SK-N-SH (cell line): Measurements from ENCODE around the gene FCGBP. TPM values are rescaled to one million over a fixed set of nuclear protein-coding genes. Genes with fewer than 3 reads are reported as not detected.
A peak's percentile ranks its signal among the peaks of the same experiment; 100 is the strongest.

Experiments used
- CTCF ChIA-PET: fragments of 300-600, 350-600 bp; formaldehyde crosslinking; extraction: SDS; loops from one replicate; lab custom pipeline; 2021; lab: Yijun Ruan, JAX
- POLR2A ChIA-PET: fragments of 350-600 bp; sonication (Branson Sonifier 250); formaldehyde crosslinking; extraction: SDS; loops from one replicate; lab custom pipeline; 2020; ENCODE audit warnings: antibody characterized with exemption, inconsistent platforms; lab: Yijun Ruan, JAX
- DNase-seq: peaks from one replicate; pipeline ENCODE4 v3.0.0; 2012
- H2AFZ ChIP-seq: fragments of 200-600 bp; sonication (generic); 2 replicates; pipeline ENCODE4 v1.8.1; 2016; ENCODE audit warnings: antibody characterized with exemption, mild to moderate bottlenecking, low read depth
- H3F3A ChIP-seq: fragments of 200-600 bp; sonication (generic); replicated peaks from 2 replicates; pipeline ENCODE3; 2016; ENCODE audit warnings: antibody characterized with exemption, mild to moderate bottlenecking; ENCODE audit not compliant: insufficient read depth
- H3K27ac ChIP-seq, 2 experiments: fragments of 200-500 bp in 1 of 2; fragments of 200-600 bp in 1 of 2; sonication (Bioruptor generic) in 1 of 2; sonication (generic), shearing (Covaris generic) in 1 of 2; 2 replicates each; pipeline versions ENCODE4 v1.5.1 to v1.6.1; 2014 to 2016; ENCODE audit warnings: low read depth in 2 of 2, inconsistent platforms in 1 of 2, low read length in 1 of 2, mild to moderate bottlenecking in 1 of 2, mixed read lengths in 1 of 2
- H3K27me3 ChIP-seq: fragments of 200-600 bp; sonication (generic), shearing (Covaris generic); 2 replicates; pipeline ENCODE4 v1.6.1; 2016; ENCODE audit warnings: mixed run types; ENCODE audit not compliant: insufficient read depth
- H3K36me3 ChIP-seq, 2 experiments: fragments of 200-500 bp in 1 of 2; fragments of 200-600 bp in 1 of 2; sonication (Bioruptor generic) in 1 of 2; sonication (generic) in 1 of 2; replicated peaks in 1 of 2; 2 replicates each; pipeline versions ENCODE3 to v1.5.1; 2014 to 2016; ENCODE audit warnings: low read length in 1 of 2, mild to moderate bottlenecking in 1 of 2; ENCODE audit not compliant: insufficient read depth in 2 of 2, control insufficient read depth in 1 of 2
- H3K4me1 ChIP-seq, 2 experiments: fragments of 200-500 bp in 1 of 2; fragments of 200-600 bp in 1 of 2; sonication (Bioruptor generic) in 1 of 2; sonication (generic), shearing (Covaris generic) in 1 of 2; 2 replicates each; pipeline versions ENCODE4 v1.5.1 to v1.6.1; 2014 to 2016; ENCODE audit warnings: low read depth in 1 of 2, low read length in 1 of 2, mixed run types in 1 of 2; ENCODE audit not compliant: insufficient read depth in 2 of 2, control insufficient read depth in 1 of 2
- H3K4me2 ChIP-seq: fragments of 200-600 bp; sonication (generic), shearing (Covaris generic); 2 replicates; pipeline ENCODE4 v1.6.1; 2017; ENCODE audit warnings: mixed run types
- H3K4me3 ChIP-seq, 2 experiments: fragments of 200-500 bp in 1 of 2; fragments of 200-600 bp in 1 of 2; sonication (Bioruptor generic) in 1 of 2; sonication (generic), shearing (Covaris generic) in 1 of 2; 2 replicates each; pipeline versions ENCODE4 v1.5.1 to v1.8.1; 2014 to 2016; ENCODE audit warnings: low read depth in 2 of 2, inconsistent platforms in 1 of 2, low read length in 1 of 2, mild to moderate bottlenecking in 1 of 2, mixed read lengths in 1 of 2, moderate library complexity in 1 of 2
- H3K79me2 ChIP-seq: fragments of 200-600 bp; sonication (generic); 2 replicates; pipeline ENCODE4 v1.8.1; 2017; ENCODE audit warnings: mild to moderate bottlenecking; ENCODE audit not compliant: insufficient read depth
- H3K9ac ChIP-seq: fragments of 200-600 bp; sonication (generic); 2 replicates; pipeline ENCODE4 v1.6.1; 2017; ENCODE audit warnings: mixed run types
- H3K9me2 ChIP-seq: fragments of 200-600 bp; sonication (generic); 2 replicates; pipeline ENCODE4 v1.6.1; 2017; ENCODE audit warnings: mixed run types
- H3K9me3 ChIP-seq: fragments of 200-600 bp; sonication (generic); 2 replicates; pipeline ENCODE4 v1.6.1; 2017; ENCODE audit warnings: mixed run types, mild to moderate bottlenecking, moderate library complexity
- H4K20me1 ChIP-seq: fragments of 200-600 bp; sonication (generic); 2 replicates; pipeline ENCODE4 v1.6.1; 2017; ENCODE audit warnings: mild to moderate bottlenecking, mixed run types; ENCODE audit not compliant: insufficient read depth
- ELF1 ChIP-seq: IDR thresholded peaks from 2 replicates; pipeline ENCODE4 v1.4.0; 2012
- NFIC ChIP-seq: IDR thresholded peaks from 2 replicates; pipeline ENCODE4 v1.4.0; 2012; ENCODE audit warnings: borderline replicate concordance
- RAD21 ChIP-seq: IDR thresholded peaks from 2 replicates; pipeline ENCODE4 v1.6.1; 2012; ENCODE audit warnings: mild to moderate bottlenecking, low read length
- TAF1 ChIP-seq: IDR thresholded peaks from 2 replicates; pipeline ENCODE4 v1.6.1; 2012; ENCODE audit warnings: low read depth, mild to moderate bottlenecking, low read length, moderate library complexity, borderline replicate concordance
- TCF12 ChIP-seq: IDR thresholded peaks from 2 replicates; pipeline ENCODE4 v1.4.0; 2012
- YY1 ChIP-seq: IDR thresholded peaks from 2 replicates; pipeline ENCODE4 v1.4.0; 2012; ENCODE audit warnings: low read depth, mild to moderate bottlenecking
- WGBS: methylation state at CpG from one replicate; pipeline ENCODE4 v1.1.6; 2017; ENCODE audit warnings: low lambda C conversion rate; 5-methylcytosine and 5-hydroxymethylcytosine counted together
- polyA plus RNA-seq, 3 experiments: library from polyadenylated mRNA; depleted of rRNA; stranded (reverse); fragments of >200 nt; gene quantifications; 2 replicates each; pipeline ENCODE4 v1.2.3, GENCODE V29; 2012
- TF ChIP-seq, protein P1 (sequence below): IDR thresholded peaks from 2 replicates; pipeline ENCODE4 v1.4.0; 2012; ENCODE audit warnings: low read depth
- TF ChIP-seq, protein P2 (sequence below): fragments of 150-350 bp; IDR thresholded peaks from 2 replicates; pipeline ENCODE4 v1.6.1; 2016; ENCODE audit warnings: mild to moderate bottlenecking, low read depth, low read length
- TF ChIP-seq, protein P3 (sequence below): IDR thresholded peaks from 2 replicates; pipeline ENCODE4 v1.6.1; 2012; ENCODE audit warnings: mild to moderate bottlenecking, low read depth, low read length, moderate library complexity

The FCGBP gene
- polyA plus RNA-seq, 1 of the 3 experiments (the other 2 are of a cell fraction) = 0.07 TPM

DNA sequence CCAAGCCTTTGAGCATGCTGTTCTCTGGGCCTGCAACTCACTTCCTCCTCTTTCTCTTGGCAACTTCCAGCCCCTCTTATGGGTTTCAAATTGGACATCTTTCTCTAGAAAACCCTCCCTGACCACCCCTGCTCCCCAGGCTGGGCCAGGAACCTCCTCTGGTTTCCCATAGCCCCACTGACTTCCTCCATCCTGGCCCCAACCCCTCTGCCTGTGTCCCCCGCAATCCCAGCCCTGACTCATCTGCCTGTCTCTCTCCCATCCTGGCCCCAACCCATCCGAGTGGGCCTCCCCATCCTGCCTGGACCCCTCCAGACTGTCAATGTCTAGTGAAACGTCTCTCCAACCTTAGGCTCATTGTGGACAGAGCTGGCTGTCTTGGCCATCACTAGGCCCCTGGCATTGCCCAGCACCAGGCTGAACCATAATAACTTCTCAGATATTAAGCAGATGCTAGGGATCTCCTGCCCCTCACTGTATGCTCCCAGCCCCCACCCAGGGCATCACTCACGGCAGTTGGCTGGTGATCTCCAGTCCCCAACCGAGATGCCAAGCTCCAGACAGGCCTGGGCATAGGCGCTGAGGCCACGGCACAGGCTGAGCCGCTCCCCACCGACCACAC is 16.8 kb downstream of the FCGBP start:
- no peak for TF ChIP-seq ELF1
- TF ChIP-seq YY1 = no peak
- TF ChIP-seq NFIC = no peak
- TF ChIP-seq, protein P1, sequence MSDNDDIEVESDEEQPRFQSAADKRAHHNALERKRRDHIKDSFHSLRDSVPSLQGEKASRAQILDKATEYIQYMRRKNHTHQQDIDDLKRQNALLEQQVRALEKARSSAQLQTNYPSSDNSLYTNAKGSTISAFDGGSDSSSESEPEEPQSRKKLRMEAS = no peak
- TF ChIP-seq TCF12 = no peak
- TF ChIP-seq RAD21 = no peak
- TF ChIP-seq, protein P2, sequence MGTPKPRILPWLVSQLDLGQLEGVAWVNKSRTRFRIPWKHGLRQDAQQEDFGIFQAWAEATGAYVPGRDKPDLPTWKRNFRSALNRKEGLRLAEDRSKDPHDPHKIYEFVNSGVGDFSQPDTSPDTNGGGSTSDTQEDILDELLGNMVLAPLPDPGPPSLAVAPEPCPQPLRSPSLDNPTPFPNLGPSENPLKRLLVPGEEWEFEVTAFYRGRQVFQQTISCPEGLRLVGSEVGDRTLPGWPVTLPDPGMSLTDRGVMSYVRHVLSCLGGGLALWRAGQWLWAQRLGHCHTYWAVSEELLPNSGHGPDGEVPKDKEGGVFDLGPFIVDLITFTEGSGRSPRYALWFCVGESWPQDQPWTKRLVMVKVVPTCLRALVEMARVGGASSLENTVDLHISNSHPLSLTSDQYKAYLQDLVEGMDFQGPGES = no peak
- H3K9me3 ChIP-seq = no peaks in the 10 kb centered on the region
- no peak overlapping the region for H3K4me3 ChIP-seq
- no peaks in the 10 kb centered on the region for H3K79me2 ChIP-seq
- H3K4me1 ChIP-seq = no peaks in the 10 kb centered on the region
- H3K9ac ChIP-seq = no peak overlapping the region
- WGBS = 58% methylated on average over 9 of the region's 9 CpGs
- H4K20me1 ChIP-seq = no peaks in the 10 kb centered on the region
- no peak overlapping the region for H2AFZ ChIP-seq
- no peak overlapping the region for H3K27ac ChIP-seq
- no peak for DNase-seq
- ChIA-PET CTCF (no interaction called here), POLR2A (no interaction called here)
- H3F3A ChIP-seq = no peaks in the 10 kb centered on the region
- no peaks in the 10 kb centered on the region for H3K9me2 ChIP-seq
- H3K4me2 ChIP-seq = no peak overlapping the region
- no peaks in the 10 kb centered on the region for H3K36me3 ChIP-seq
- H3K27me3 ChIP-seq = no peaks in the 10 kb centered on the region

DNA sequence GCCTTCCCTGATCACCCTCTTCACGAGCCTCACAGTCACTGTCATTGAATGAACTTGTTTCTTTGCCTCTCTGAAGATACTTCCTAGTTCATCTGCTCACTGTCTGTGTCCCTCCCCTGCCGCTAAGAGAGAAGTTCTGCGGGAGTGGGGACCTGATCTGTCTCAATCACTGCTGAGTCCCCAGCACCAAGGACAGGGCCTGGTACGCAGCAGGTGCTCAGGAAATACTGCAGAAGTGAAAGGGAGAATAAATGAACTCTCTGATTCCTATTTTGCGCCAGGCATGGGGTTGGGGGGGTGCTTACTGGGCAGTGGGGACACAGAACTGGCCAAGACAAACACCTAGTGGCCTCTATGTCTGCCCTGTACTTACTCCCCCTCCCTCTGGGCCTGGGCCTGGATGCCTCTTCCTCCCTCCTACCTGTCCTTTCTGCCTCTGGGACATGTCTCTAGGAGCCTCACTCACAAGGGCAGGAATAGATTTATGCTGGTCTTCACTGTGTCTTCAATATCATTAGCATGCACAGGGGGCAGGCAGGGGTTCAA is 17.5 kb downstream of the FCGBP start:
- POLR2A ChIA-PET = no interaction called here

More for the DNA sequence above, 17.5 kb downstream of the FCGBP start:
- Histone ChIP-seq H3K27me3 (no peaks in the 10 kb centered on the region), H3K9me3 (no peaks in the 10 kb centered on the region), H3K9ac (no peak overlapping the region), H3K27ac (no peak overlapping the region), H2AFZ (no peak overlapping the region), H3K79me2 (no peaks in the 10 kb centered on the region), H3F3A (no peaks in the 10 kb centered on the region), H3K36me3 (no peaks in the 10 kb centered on the region), H3K4me1 (no peaks in the 10 kb centered on the region), H3K9me2 (no peaks in the 10 kb centered on the region), H3K4me2 (no peak overlapping the region), H4K20me1 (no peaks in the 10 kb centered on the region), H3K4me3 (no peak overlapping the region)
- TF ChIP-seq TAF1 = no peak
- TF ChIP-seq, protein P3, sequence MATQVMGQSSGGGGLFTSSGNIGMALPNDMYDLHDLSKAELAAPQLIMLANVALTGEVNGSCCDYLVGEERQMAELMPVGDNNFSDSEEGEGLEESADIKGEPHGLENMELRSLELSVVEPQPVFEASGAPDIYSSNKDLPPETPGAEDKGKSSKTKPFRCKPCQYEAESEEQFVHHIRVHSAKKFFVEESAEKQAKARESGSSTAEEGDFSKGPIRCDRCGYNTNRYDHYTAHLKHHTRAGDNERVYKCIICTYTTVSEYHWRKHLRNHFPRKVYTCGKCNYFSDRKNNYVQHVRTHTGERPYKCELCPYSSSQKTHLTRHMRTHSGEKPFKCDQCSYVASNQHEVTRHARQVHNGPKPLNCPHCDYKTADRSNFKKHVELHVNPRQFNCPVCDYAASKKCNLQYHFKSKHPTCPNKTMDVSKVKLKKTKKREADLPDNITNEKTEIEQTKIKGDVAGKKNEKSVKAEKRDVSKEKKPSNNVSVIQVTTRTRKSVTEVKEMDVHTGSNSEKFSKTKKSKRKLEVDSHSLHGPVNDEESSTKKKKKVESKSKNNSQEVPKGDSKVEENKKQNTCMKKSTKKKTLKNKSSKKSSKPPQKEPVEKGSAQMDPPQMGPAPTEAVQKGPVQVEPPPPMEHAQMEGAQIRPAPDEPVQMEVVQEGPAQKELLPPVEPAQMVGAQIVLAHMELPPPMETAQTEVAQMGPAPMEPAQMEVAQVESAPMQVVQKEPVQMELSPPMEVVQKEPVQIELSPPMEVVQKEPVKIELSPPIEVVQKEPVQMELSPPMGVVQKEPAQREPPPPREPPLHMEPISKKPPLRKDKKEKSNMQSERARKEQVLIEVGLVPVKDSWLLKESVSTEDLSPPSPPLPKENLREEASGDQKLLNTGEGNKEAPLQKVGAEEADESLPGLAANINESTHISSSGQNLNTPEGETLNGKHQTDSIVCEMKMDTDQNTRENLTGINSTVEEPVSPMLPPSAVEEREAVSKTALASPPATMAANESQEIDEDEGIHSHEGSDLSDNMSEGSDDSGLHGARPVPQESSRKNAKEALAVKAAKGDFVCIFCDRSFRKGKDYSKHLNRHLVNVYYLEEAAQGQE = peak; percentile 86
- DNase-seq = no peak
- 71% methylated on average over 5 of the region's 5 CpGs for WGBS
- CTCF ChIA-PET = no interaction called here
